NCI-H748 (cell line): ENCODE measurements around the gene NAV2.

ENCODE experiments used
- DNase-seq: peaks from one replicate; lab custom pipeline; 2025; ENCODE audit not compliant: unreplicated experiment; lab: John Stamatoyannopoulos, UW

The NAV2 gene

GRCh38 chr11:19827399-19828135 lies 114.9 kb downstream of the NAV2 start:
- no peak for DNase-seq

DNA sequence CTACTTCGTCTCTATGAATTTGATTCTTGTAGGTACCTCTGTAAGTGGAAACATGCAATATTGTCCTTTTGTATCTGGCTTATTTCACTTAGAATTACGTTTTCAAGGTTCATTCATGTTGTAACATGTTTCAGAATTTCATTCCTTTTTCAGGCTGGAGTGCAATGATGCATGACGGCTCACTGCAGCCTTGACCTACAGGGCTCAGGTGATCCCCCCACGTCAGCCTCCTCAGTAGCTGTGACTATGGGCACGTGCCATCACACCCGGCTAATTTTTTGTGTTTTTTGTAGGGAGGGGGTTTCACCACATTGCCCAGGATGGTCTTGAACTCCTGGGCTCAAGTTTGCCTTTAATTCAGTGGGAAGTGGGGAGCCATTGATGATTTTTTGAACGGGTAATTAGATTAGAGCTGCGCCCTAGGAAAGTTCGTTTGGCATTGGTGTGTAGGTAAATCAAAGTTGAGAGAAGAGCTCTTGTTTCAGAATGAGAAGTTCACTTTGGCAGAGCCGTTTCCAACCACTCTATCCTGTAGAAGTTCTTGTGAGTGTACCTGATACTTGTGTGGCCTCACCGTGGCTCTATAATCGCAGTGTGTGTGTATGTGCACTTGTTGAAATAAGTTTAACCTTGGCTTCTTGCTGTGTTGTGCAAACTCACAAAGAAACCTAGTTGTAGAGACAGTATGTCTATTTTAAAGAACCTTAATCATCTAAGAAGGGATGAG lies 115.9 kb downstream of the NAV2 start:
- no peak for DNase-seq

DNA sequence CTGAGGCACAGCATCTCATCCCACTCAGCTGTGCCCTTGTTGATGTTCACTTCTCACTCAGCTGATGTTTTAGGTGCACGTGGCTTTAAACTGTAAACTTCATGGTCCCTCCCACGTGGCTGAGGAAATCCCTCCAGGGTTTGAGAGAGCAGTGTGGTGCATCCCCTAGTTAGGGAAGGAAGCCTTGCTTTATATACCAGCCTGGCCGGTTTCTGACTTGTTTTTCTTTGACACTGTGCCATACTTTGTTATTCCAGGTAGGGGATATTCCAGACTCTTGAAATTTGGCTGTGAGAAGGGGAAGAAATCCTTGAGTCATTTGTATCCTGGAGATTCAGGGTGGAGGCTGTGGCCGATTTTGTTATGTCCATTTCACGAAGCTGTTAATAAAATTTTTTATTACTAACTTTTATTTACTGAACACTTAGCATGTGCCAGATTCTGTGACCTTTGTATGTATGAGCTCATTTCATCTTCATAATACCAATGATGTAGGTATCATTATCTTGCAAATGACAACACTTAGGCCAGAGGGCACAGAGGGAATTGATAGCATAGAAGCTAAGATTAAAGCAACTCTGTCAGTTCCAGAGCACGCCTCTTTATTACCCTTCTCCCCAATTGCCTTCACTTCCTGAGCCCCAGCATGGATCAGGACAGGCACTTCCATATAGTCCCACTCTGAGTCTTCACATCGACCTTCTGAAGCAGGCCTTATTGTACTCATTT lies 116.6 kb downstream of the NAV2 start:
- DNase-seq, result peak; percentile 9

- DNase-seq, result no peak
Measured at GRCh38 chr11:19832086-19832750, 119.6 kb downstream of the NAV2 start.

DNA sequence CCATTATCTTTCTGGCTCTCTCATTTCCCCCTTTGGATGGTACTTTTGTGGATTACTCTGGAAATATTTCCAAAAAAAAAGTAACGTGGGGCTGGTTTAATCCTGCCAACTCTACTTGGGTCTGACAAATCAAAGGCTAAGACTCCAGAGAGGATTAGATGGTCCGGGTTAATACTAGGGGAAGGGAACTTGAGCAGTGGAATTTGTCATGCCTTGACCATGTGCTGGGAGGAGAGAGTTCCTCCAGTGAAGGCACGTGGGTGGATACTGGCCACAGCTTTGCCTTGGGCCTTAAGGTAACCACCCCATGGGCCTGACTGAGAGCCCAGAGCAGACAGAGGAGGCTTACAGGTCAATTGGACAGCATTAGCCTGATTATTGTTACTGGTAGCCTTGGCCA lies 120.3 kb downstream of the NAV2 start:
- no peak for DNase-seq

GRCh38 chr11:19834771-19835170 lies 122.1 kb downstream of the NAV2 start:
- DNase-seq, result no peak

- no peak for DNase-seq
Measured at GRCh38 chr11:19836666-19837065, 124.0 kb downstream of the NAV2 start.

DNA sequence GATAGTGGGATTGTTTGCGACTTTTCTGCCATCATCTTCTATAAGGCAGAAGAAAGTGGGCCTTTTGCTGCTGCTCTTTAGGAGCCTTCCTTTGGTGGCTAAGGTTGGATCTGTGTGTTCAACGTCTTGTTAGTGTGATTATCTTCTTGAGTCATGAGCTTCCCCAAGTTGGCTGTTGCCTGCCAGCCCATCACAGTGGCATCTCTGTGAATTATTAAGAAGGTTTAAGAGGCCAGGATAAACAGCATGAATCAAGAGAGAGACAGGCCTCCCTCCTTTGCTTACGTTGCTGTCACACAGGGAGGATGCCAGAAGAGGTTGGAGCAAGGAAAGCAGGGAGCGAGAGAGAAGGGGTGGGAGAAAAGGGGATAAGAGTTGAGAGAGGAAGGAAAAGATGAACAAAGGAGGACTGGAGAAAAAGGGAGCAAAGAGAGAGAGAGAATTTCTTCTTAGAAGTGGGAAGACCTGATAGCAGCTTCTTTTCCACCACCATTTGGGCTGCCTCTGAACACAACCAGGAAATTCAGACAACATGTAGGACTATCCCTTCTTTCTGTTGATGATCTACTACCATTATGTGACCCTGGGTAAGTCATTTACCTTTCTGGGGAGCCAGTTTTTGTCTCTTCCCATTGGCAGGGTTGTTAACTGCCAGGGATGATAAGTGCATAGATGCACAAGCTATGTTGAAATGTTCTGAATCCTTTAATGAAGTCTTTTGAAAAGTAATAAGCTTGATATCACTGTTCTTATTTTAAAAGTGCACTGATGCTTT lies 126.5 kb downstream of the NAV2 start:
- no peak for DNase-seq

DNA sequence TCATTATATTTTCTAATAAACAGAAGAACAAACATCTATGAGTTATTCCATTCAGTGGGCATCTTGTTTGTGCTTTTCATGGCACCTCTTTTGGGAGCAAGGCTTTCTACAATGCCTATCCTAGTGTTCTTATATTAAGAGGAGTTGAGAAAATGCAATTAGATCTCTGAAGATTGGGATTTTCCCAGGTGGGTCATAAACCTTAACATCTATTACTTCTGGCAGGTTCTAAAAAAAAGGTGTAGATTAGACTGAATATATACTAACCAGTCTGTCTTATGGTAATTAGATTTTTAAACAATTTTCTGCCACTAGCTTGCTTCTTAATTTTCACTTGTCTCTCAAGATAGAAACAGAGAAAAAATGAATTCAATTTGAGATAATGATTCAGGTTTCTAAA lies 128.3 kb downstream of the NAV2 start:
- DNase-seq, result no peak

- DNase-seq, result no peak
Measured at GRCh38 chr11:19842505-19842904, 129.9 kb downstream of the NAV2 start.

DNA sequence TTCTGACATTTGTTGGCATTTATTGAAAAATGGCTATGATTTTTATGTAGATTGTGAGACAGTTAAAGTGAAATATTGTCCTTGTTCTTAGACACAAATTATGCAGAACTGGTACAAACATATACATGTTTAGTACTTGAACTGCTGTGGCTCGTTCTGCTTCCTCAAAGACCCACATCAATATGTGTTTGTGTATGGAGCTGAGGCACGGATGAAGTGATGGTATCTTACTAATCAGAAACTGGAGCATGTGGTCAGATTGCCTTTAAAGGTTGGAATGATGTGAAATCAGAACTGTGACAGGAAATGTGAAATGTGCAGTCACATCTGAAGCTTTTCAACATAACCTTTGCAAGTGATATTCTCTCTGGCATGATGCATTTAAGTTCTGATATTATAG lies 130.4 kb downstream of the NAV2 start:
- DNase-seq, result no peak

- DNase-seq, result no peak
Measured at GRCh38 chr11:19844012-19844411, 131.4 kb downstream of the NAV2 start.

DNA sequence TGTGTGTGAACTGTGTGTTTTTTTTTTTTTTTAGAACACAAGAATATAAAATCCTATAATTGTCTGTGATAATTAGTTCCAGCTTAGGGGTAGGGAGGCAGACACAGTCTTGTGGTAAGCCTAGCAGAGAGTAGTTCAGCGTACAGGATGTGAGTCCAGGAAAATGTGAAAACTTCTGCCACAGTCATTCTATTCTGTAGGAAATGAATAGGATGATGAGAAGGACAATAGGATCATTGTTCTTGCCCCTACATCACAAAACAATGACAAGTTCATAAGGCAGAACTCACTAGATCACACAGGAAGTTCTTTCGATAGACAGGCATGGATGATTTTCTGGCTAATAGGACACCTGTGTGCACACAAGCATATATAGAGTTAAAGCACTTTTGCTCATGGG lies 132.2 kb downstream of the NAV2 start:
- DNase-seq, result no peak

- no peak for DNase-seq
Measured at GRCh38 chr11:19845626-19846025, 133.0 kb downstream of the NAV2 start.

DNA sequence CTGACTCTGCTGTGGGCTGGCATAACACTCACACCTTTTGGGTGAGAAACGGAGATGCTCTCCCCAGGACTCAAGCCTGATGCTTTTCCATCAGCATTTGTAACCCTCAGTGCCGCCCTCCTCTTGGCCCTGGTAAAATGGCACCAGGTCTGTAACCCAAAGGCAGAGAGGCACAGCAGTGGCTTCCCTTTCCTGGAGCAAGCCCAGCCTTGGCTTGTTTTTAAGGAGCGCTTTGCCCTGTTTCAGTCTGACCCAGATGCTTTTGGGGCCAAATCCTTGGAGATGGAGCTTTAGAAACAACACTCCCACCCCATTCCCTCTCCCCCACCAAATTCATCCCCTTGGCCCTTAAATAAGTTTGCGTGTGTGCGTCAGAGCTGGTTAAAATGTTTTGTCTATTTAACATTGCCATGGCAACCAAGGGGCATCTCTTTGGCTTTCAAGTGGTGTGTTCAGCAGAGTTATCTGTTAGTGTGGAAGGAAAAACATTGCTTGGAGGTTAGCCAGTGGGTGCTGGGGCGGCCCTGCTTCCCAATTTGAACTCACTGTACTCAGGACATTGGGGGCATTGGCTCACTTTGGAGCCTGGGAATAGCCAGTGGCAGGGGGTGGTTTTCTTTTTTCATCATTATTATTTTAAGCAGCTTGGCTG lies 134.1 kb downstream of the NAV2 start:
- DNase-seq, result peak; percentile 12

GRCh38 chr11:19848219-19848618 lies 135.6 kb downstream of the NAV2 start:
- DNase-seq, result no peak

DNA sequence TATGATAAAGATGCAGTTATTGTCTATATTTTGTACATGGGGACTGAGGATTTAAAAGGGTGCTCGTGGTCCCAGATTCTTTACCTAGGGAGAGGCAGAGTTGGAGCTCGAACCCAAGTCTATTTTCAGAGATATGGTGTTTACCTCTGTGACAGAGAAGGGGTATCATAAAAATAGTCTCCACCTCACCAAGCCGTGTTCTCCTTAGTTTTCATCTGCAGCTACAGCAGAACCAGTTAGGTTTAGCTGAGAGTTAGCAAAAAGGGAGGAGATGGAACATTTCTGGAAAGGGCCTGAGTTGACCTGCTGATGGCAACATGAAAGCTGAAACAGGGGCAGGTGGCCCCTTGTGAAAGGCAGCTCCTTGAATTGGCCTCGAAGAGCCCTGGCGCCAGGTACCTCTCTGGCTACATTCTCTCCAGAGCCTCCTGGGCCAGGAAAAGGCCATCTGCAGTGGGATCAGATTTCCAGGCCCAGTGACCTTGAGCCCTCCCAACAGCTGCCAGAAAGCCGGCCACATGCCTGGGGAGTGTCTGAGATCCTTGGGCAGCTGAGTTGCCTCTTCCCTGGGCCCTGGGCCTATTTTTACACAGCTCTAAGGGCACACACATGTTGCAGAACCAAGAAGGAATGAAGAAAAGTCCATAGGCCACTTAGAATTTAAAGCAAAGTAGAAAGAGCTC lies 136.6 kb downstream of the NAV2 start:
- no peak for DNase-seq

DNA sequence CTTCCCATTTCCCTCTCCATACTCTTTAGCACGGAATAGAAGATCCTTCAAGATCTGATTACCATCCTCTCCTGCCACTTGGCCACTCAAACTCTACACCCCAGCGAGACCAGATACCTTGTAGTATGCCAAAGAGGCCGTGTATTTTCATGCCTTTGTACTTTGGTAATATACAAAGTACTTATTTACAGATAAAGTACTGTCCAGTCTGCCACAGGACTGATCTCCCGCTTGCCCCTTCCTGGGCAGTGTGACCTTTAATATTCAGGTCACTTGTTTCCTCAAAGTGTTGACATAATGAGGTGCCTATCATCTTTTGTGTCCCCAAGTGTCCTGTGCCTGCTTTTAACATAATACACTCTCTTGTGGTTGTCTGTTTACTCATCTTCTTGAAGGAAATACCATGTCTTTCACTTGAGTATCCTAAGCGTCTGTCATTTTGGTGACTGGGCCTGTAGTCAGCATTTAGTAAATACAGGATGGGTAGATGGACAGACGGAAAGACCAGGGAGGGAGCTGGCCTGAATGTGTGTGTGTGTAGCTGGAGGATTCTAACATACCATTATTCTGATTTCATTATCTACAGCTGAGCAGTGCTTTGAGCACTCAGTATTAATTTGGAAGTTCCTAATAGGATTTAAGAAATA lies 137.4 kb downstream of the NAV2 start:
- no peak for DNase-seq

DNA sequence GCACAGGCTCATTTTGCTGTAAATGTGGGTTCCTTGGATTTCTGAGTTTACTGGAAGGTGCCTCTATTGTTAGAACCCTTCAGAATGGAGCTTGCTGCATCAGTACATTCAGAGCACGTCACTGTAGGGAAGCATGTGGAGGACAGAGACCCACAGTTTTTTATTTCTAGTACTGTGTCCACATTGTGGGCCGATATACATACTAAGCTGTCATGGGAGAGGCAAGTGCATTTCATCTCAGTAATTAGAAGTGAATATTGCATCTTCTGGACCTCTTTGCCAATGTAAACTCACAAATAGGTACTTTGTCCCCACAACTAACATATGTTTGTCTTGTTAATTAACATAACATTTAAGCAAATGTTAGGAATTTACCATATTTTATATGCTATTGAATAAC lies 139.7 kb downstream of the NAV2 start:
- DNase-seq, result no peak
